K562 (cell line): Measurements from ENCODE around the gene IL12RB1. TPM values are rescaled to one million over a fixed set of nuclear protein-coding genes. Genes with fewer than 3 reads are reported as not detected.

Experiments
- polyA plus RNA-seq, 8 experiments: library from polyadenylated mRNA; depleted of rRNA in 4 of 8; stranded (reverse) in 5 of 8; unstranded in 3 of 8; fragments of >200 nt; fragmentation: Nextera tagmentation in 2 of 8; fragmentation: Illumina TruSeq in 1 of 8; extraction: Ambion mirVana in 2 of 8; extraction: Trizol in 1 of 8; gene quantifications; 2 replicates each; pipeline versions ENCODE4 v1.2.1 to v1.2.3, GENCODE V29; 2011 to 2014; ENCODE audit warnings: inconsistent platforms in 1 of 8, missing spikeins in 1 of 8
- total RNA-seq, 7 experiments: library from RNA; depleted of rRNA in 6 of 7; stranded (reverse); fragments of >200 nt in 6 of 7; fragmentation: Illumina TruSeq in 2 of 7; extraction: Trizol in 2 of 7; gene quantifications; 2 replicates each; pipeline versions ENCODE4 v1.2.1 to v1.2.3, GENCODE V29; 2011 to 2021; ENCODE audit warnings: low replicate concordance in 1 of 7

The IL12RB1 gene
- total and polyA plus RNA-seq, 9 of the 15 experiments (the other 6 are each of a cell fraction or from before 2014, with no cell fraction given) = 0.04 to 0.07 (median 0.06) TPM; not detected in 5

Other genes starting within 250 kb of the IL12RB1 start
Only the 7 nearest of the 15 such genes appear.
- 1.4 and 5.2 TPM in 2 replicates for gene KCNN1, start 119.8 kb downstream of the IL12RB1 start, total RNA-seq (2014; rRNA removed)
- gene KCNN1, start 119.8 kb downstream of the IL12RB1 start, total RNA-seq (2014; rRNA removed; fragmentation: Illumina TruSeq; extraction: Trizol) = 0.22 and 0.33 TPM in 2 replicates
- 0.72 and 0.98 TPM in 2 replicates for gene KCNN1, start 119.8 kb downstream of the IL12RB1 start, total RNA-seq (2015; rRNA removed; fragmentation: Illumina TruSeq; extraction: Trizol)
- gene KCNN1, start 119.8 kb downstream of the IL12RB1 start, total RNA-seq (2021) = 4.7 and 6.2 TPM in 2 replicates
- 1.4 and 2.9 TPM in 2 replicates for gene KCNN1, start 119.8 kb downstream of the IL12RB1 start, polyA plus RNA-seq (2011; rRNA removed)
- 0.25 and 1.1 TPM in 2 replicates for gene KCNN1, start 119.8 kb downstream of the IL12RB1 start, polyA plus RNA-seq (2014; fragmentation: Illumina TruSeq; extraction: Trizol)
- under 1 TPM; 0.01 to 0.04 TPM for gene KCNN1, start 119.8 kb downstream of the IL12RB1 start, polyA plus RNA-seq (2014; fragmentation: Nextera tagmentation; extraction: Ambion mirVana)
- gene KCNN1, start 119.8 kb downstream of the IL12RB1 start, polyA plus RNA-seq (2014; rRNA removed) = 1.3 and 3.2 TPM in 2 replicates
- gene ARRDC2, start 78.8 kb downstream of the IL12RB1 start, total RNA-seq (2014; rRNA removed) = 25.6 and 25.9 TPM in 2 replicates
- 12.2 and 13.1 TPM in 2 replicates for gene ARRDC2, start 78.8 kb downstream of the IL12RB1 start, total RNA-seq (2014; rRNA removed; fragmentation: Illumina TruSeq; extraction: Trizol)
- gene ARRDC2, start 78.8 kb downstream of the IL12RB1 start, total RNA-seq (2015; rRNA removed; fragmentation: Illumina TruSeq; extraction: Trizol) = 16.0 and 16.1 TPM in 2 replicates
- gene ARRDC2, start 78.8 kb downstream of the IL12RB1 start, total RNA-seq (2021) = 23.3 and 27.4 TPM in 2 replicates
- 11.5 and 15.2 TPM in 2 replicates for gene ARRDC2, start 78.8 kb downstream of the IL12RB1 start, polyA plus RNA-seq (2011; rRNA removed)
- gene ARRDC2, start 78.8 kb downstream of the IL12RB1 start, polyA plus RNA-seq (2014; fragmentation: Illumina TruSeq; extraction: Trizol) = 12.7 and 15.6 TPM in 2 replicates
- gene ARRDC2, start 78.8 kb downstream of the IL12RB1 start, polyA plus RNA-seq (2014; fragmentation: Nextera tagmentation; extraction: Ambion mirVana) = 1 to 10 TPM; 1.9 to 2.7 TPM
- 25.7 and 25.8 TPM in 2 replicates for gene ARRDC2, start 78.8 kb downstream of the IL12RB1 start, polyA plus RNA-seq (2014; rRNA removed)
- 2.4 and 3.4 TPM in 2 replicates for gene MAST3, start 10.8 kb upstream of the IL12RB1 start, total RNA-seq (2014; rRNA removed)
- gene MAST3, start 10.8 kb upstream of the IL12RB1 start, total RNA-seq (2014; rRNA removed; fragmentation: Illumina TruSeq; extraction: Trizol) = 0.99 and 1.3 TPM in 2 replicates
- 1.7 and 2.0 TPM in 2 replicates for gene MAST3, start 10.8 kb upstream of the IL12RB1 start, total RNA-seq (2015; rRNA removed; fragmentation: Illumina TruSeq; extraction: Trizol)
- gene MAST3, start 10.8 kb upstream of the IL12RB1 start, total RNA-seq (2021) = 9.9 and 11.8 TPM in 2 replicates
- 1.5 and 2.9 TPM in 2 replicates for gene MAST3, start 10.8 kb upstream of the IL12RB1 start, polyA plus RNA-seq (2011; rRNA removed)
- 3.4 and 4.2 TPM in 2 replicates for gene MAST3, start 10.8 kb upstream of the IL12RB1 start, polyA plus RNA-seq (2014; fragmentation: Illumina TruSeq; extraction: Trizol)
- gene MAST3, start 10.8 kb upstream of the IL12RB1 start, polyA plus RNA-seq (2014; fragmentation: Nextera tagmentation; extraction: Ambion mirVana) = 1 to 10 TPM in 1 of 2 experiments, under 1 TPM in 1; 0.94 to 2.5 TPM
- 3.4 and 3.7 TPM in 2 replicates for gene MAST3, start 10.8 kb upstream of the IL12RB1 start, polyA plus RNA-seq (2014; rRNA removed)
- gene PIK3R2, start 66.2 kb upstream of the IL12RB1 start, total RNA-seq (2014; rRNA removed) = 10.8 and 15.3 TPM in 2 replicates
- gene PIK3R2, start 66.2 kb upstream of the IL12RB1 start, total RNA-seq (2014; rRNA removed; fragmentation: Illumina TruSeq; extraction: Trizol) = 3.3 and 4.7 TPM in 2 replicates
- gene PIK3R2, start 66.2 kb upstream of the IL12RB1 start, total RNA-seq (2015; rRNA removed; fragmentation: Illumina TruSeq; extraction: Trizol) = 6.6 and 6.8 TPM in 2 replicates
- 37.9 and 41.2 TPM in 2 replicates for gene PIK3R2, start 66.2 kb upstream of the IL12RB1 start, total RNA-seq (2021)
- 5.3 and 7.8 TPM in 2 replicates for gene PIK3R2, start 66.2 kb upstream of the IL12RB1 start, polyA plus RNA-seq (2011; rRNA removed)
- 1.5 and 1.6 TPM in 2 replicates for gene PIK3R2, start 66.2 kb upstream of the IL12RB1 start, polyA plus RNA-seq (2014; fragmentation: Illumina TruSeq; extraction: Trizol)
- gene PIK3R2, start 66.2 kb upstream of the IL12RB1 start, polyA plus RNA-seq (2014; fragmentation: Nextera tagmentation; extraction: Ambion mirVana) = under 1 TPM; 0.39 to 0.65 TPM
- 6.1 and 14.0 TPM in 2 replicates for gene PIK3R2, start 66.2 kb upstream of the IL12RB1 start, polyA plus RNA-seq (2014; rRNA removed)
- gene IFI30, start 86.9 kb upstream of the IL12RB1 start, total RNA-seq (2014; rRNA removed) = 109 and 168 TPM in 2 replicates
- 56.6 and 63.7 TPM in 2 replicates for gene IFI30, start 86.9 kb upstream of the IL12RB1 start, total RNA-seq (2014; rRNA removed; fragmentation: Illumina TruSeq; extraction: Trizol)
- gene IFI30, start 86.9 kb upstream of the IL12RB1 start, total RNA-seq (2015; rRNA removed; fragmentation: Illumina TruSeq; extraction: Trizol) = 74.3 and 78.9 TPM in 2 replicates
- 103 and 119 TPM in 2 replicates for gene IFI30, start 86.9 kb upstream of the IL12RB1 start, total RNA-seq (2021)
- 68.3 and 111 TPM in 2 replicates for gene IFI30, start 86.9 kb upstream of the IL12RB1 start, polyA plus RNA-seq (2011; rRNA removed)
- gene IFI30, start 86.9 kb upstream of the IL12RB1 start, polyA plus RNA-seq (2014; fragmentation: Illumina TruSeq; extraction: Trizol) = 108 and 148 TPM in 2 replicates
- gene IFI30, start 86.9 kb upstream of the IL12RB1 start, polyA plus RNA-seq (2014; fragmentation: Nextera tagmentation; extraction: Ambion mirVana) = 100 to 1,000 TPM; 343 to 430 TPM
- 129 and 166 TPM in 2 replicates for gene IFI30, start 86.9 kb upstream of the IL12RB1 start, polyA plus RNA-seq (2014; rRNA removed)
- gene MPV17L2, start 106.3 kb upstream of the IL12RB1 start, total RNA-seq (2014; rRNA removed) = 37.8 and 54.6 TPM in 2 replicates
- 11.7 and 21.1 TPM in 2 replicates for gene MPV17L2, start 106.3 kb upstream of the IL12RB1 start, total RNA-seq (2014; rRNA removed; fragmentation: Illumina TruSeq; extraction: Trizol)
- 27.8 and 28.5 TPM in 2 replicates for gene MPV17L2, start 106.3 kb upstream of the IL12RB1 start, total RNA-seq (2015; rRNA removed; fragmentation: Illumina TruSeq; extraction: Trizol)
- gene MPV17L2, start 106.3 kb upstream of the IL12RB1 start, total RNA-seq (2021) = 31.7 and 33.8 TPM in 2 replicates
- gene MPV17L2, start 106.3 kb upstream of the IL12RB1 start, polyA plus RNA-seq (2011; rRNA removed) = 28.4 and 49.3 TPM in 2 replicates
- gene MPV17L2, start 106.3 kb upstream of the IL12RB1 start, polyA plus RNA-seq (2014; fragmentation: Illumina TruSeq; extraction: Trizol) = 60.2 and 60.9 TPM in 2 replicates
- gene MPV17L2, start 106.3 kb upstream of the IL12RB1 start, polyA plus RNA-seq (2014; fragmentation: Nextera tagmentation; extraction: Ambion mirVana) = 10 to 100 TPM; 10.6 to 11.0 TPM
- 60.0 and 67.1 TPM in 2 replicates for gene MPV17L2, start 106.3 kb upstream of the IL12RB1 start, polyA plus RNA-seq (2014; rRNA removed)
- 0.86 and 2.5 TPM in 2 replicates for gene RAB3A, start 117.1 kb upstream of the IL12RB1 start, total RNA-seq (2014; rRNA removed)
- gene RAB3A, start 117.1 kb upstream of the IL12RB1 start, total RNA-seq (2014; rRNA removed; fragmentation: Illumina TruSeq; extraction: Trizol) = 0.26 and 0.69 TPM in 2 replicates
- gene RAB3A, start 117.1 kb upstream of the IL12RB1 start, total RNA-seq (2015; rRNA removed; fragmentation: Illumina TruSeq; extraction: Trizol) = 1.6 and 1.7 TPM in 2 replicates
- gene RAB3A, start 117.1 kb upstream of the IL12RB1 start, total RNA-seq (2021) = 3.7 and 5.1 TPM in 2 replicates
- 0.84 and 2.9 TPM in 2 replicates for gene RAB3A, start 117.1 kb upstream of the IL12RB1 start, polyA plus RNA-seq (2011; rRNA removed)
- 1.9 and 2.8 TPM in 2 replicates for gene RAB3A, start 117.1 kb upstream of the IL12RB1 start, polyA plus RNA-seq (2014; fragmentation: Illumina TruSeq; extraction: Trizol)
- under 1 TPM in 1 of 2 experiments, not detected in 1; 0.17 TPM for gene RAB3A, start 117.1 kb upstream of the IL12RB1 start, polyA plus RNA-seq (2014; fragmentation: Nextera tagmentation; extraction: Ambion mirVana)
- 0.94 and 1.00 TPM in 2 replicates for gene RAB3A, start 117.1 kb upstream of the IL12RB1 start, polyA plus RNA-seq (2014; rRNA removed)